Left ventricle myocardium inferior (tissue), 1 donor: ENCODE data around the gene SLC5A6. TPM values are rescaled to one million over a fixed set of nuclear protein-coding genes. Genes with fewer than 3 reads are reported as not detected.

Experiments
- DNase-seq: peaks from one replicate; pipeline ENCODE4 v3.0.0-alpha.2; 2020
- H3K27ac ChIP-seq: fragments of 200-600 bp; replicated peaks from 2 replicates; pipeline ENCODE4 v1.8.0; 2021
- H3K27me3 ChIP-seq: fragments of 200-600 bp; 2 replicates; pipeline ENCODE4 v1.8.0; 2021; ENCODE audit warnings: low read depth
- H3K36me3 ChIP-seq: fragments of 200-600 bp; 2 replicates; pipeline ENCODE4 v1.8.0; 2021
- H3K4me1 ChIP-seq: fragments of 200-600 bp; 2 replicates; pipeline ENCODE4 v1.8.0; 2021
- H3K4me3 ChIP-seq: fragments of 200-600 bp; 2 replicates; pipeline ENCODE4 v1.8.0; 2021; ENCODE audit warnings: mild to moderate bottlenecking, moderate library complexity
- H3K9me3 ChIP-seq: fragments of 200-600 bp; replicated peaks from 2 replicates; pipeline ENCODE4 v1.8.0; 2021
- intact Hi-C: fragments of 100-400 bp; cut with micrococcal nuclease; formaldehyde crosslinking; loops from one replicate; pipeline ENCODE4 v1.11.0; 2022
- total RNA-seq: library from RNA; stranded (reverse); fragmentation: NEBNext Ultra II Directional; extraction: Animal tissue kit (Norgen Biotek cat#: 25700); gene quantifications from one replicate; pipeline ENCODE4 v1.2.1, GENCODE V29; 2021
- TF ChIP-seq, protein P1 (sequence below): fragments of 200-600 bp; IDR thresholded peaks from 2 replicates; pipeline ENCODE4 v1.8.0; 2021; ENCODE audit warnings: antibody characterized with exemption, mild to moderate bottlenecking, borderline replicate concordance
- donor health status: DM: no; HTN: yes; CAD: no; lungs with severe emphysema.

SLC5A6 gene
- total RNA-seq, 1 donor from 2014 or later, result 12.0 TPM

- no peaks in the 10 kb centered on the region for H3K36me3 ChIP-seq
- H3K27ac ChIP-seq, result no peak overlapping the region
- no peaks in the 10 kb centered on the region for H3K9me3 ChIP-seq
- TF ChIP-seq, protein P1, sequence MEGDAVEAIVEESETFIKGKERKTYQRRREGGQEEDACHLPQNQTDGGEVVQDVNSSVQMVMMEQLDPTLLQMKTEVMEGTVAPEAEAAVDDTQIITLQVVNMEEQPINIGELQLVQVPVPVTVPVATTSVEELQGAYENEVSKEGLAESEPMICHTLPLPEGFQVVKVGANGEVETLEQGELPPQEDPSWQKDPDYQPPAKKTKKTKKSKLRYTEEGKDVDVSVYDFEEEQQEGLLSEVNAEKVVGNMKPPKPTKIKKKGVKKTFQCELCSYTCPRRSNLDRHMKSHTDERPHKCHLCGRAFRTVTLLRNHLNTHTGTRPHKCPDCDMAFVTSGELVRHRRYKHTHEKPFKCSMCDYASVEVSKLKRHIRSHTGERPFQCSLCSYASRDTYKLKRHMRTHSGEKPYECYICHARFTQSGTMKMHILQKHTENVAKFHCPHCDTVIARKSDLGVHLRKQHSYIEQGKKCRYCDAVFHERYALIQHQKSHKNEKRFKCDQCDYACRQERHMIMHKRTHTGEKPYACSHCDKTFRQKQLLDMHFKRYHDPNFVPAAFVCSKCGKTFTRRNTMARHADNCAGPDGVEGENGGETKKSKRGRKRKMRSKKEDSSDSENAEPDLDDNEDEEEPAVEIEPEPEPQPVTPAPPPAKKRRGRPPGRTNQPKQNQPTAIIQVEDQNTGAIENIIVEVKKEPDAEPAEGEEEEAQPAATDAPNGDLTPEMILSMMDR, result no peak
- intact Hi-C loops, result no loop called here
- no peak overlapping the region for H3K4me3 ChIP-seq
- DNase-seq, result no peak
- peaks cover 54% of the 10 kb centered on the region for H3K27me3 ChIP-seq
- H3K4me1 ChIP-seq, result peaks cover under 1% of the 10 kb centered on the region
Observed at GRCh38 chr2:27175330-27175729, 36.7 kb downstream of the SLC5A6 start.

DNA sequence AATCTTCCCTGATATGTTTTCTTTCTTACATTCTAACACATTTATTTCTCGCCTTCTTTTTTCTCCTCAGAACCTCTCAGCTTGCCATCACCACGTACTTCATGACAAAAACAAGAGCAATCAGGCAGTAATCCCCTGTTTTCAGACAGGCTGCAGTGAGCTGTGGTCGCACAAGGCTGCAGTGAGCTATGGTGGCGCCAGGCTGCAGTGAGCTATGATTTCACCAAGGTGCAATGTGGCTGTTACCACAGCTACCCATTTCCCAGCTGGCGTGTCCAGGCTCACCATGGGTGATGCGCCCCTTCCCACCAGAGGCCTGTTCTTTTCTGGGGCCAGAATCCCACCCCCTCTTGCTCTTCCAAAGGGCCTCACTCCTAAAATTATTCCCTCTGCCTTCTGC lies 37.4 kb downstream of the SLC5A6 start:
- intact Hi-C loops, result no loop called here
- TF ChIP-seq, protein P1, result no peak
- H3K27me3 ChIP-seq, result peaks cover 47% of the 10 kb centered on the region
- no peaks in the 10 kb centered on the region for H3K9me3 ChIP-seq
- no peak for DNase-seq
- peaks cover 5% of the 10 kb centered on the region for H3K4me1 ChIP-seq
- no peaks in the 10 kb centered on the region for H3K36me3 ChIP-seq
- no peak overlapping the region for H3K27ac ChIP-seq
- H3K4me3 ChIP-seq, result no peak overlapping the region

GRCh38 chr2:27171351-27171848 lies 40.7 kb downstream of the SLC5A6 start:
- no peak for DNase-seq
- TF ChIP-seq, protein P1, result no peak
- no peaks in the 10 kb centered on the region for H3K36me3 ChIP-seq
- H3K27me3 ChIP-seq, result peaks cover 30% of the 10 kb centered on the region
- H3K4me3 ChIP-seq, result no peak overlapping the region
- no peaks in the 10 kb centered on the region for H3K9me3 ChIP-seq
- intact Hi-C loops, result no loop called here
- H3K4me1 ChIP-seq, result peaks cover 5% of the 10 kb centered on the region
- H3K27ac ChIP-seq, result no peak overlapping the region

DNA sequence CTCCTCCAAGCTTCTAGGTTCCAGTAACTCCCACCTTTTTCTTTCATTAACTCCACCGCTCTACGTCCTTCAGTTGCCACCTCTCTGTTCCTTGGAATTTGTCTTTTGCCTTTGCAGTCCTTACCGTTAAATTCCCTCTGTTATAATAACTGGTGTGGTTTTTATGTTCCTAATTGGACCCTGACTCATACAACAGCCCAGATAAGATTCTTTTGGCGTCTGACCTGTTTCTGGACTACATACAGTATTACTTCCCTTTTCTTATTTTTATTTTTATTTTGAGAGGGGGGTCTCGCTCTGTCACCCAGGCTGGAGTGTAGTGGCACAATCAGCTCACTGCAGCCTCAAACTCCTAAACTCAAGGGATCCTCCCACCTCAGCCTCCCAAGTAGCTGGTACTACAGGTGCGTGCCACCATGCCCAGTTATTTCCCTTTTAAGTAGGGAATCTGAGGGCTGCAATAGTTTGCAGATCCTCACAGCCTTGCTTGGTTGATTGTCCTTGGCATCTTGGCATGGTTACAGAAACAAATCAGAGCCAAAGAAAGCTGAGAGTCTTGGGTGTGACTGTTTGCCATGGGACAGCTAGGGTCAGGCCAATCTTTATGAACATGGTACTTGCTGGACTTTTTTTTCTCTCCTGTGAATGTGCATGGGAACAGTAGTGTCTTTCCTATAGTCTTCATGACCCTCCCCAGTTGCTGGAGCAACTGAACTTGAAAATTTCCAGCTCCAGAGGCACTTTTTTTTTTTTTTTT lies 41.3 kb downstream of the SLC5A6 start:
- intact Hi-C loops, result no loop called here
- H3K9me3 ChIP-seq, result no peaks in the 10 kb centered on the region
- no peak overlapping the region for H3K27ac ChIP-seq
- TF ChIP-seq, protein P1, result no peak
- peaks cover 5% of the 10 kb centered on the region for H3K4me1 ChIP-seq
- H3K27me3 ChIP-seq, result peaks cover 25% of the 10 kb centered on the region
- H3K4me3 ChIP-seq, result no peak overlapping the region
- no peaks in the 10 kb centered on the region for H3K36me3 ChIP-seq
- DNase-seq, result no peak

DNA sequence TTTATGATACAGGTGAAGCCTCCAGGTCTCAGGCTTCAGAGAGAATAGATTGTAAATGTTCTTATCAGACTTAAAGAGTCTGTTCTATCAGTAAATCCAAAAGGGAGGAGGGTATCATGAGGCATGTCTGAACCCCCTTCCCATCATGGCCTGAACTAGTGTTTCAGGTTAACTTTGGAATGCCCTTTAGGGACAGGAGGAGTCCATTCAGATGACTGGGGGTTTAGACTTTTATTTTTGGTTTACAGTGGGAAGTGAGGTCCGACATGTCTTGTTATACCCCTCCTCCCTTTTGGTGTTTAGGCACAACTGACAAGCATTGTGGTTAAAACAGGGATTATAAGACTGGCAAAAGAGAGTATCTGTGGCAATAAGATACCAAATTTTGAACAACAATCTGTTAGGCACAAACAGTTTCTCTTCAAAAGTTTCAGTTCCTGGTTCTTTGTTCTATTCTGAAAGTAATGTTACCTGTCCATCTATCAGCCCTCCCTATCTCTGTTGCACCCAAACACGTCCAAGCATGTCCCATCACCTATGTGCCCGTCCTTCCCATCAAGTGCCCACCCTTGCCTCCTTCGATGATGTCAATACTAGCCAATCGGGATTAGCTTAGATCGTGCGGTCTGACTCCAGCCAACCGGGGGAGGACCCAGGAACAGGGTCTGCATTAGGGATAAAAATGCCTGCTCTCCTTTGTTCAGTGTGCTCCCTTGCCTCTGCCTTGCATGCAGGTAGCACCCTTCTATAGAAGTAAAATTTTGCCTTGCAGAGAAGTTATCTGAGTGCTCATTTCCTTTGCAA lies 46.9 kb downstream of the SLC5A6 start:
- H3K36me3 ChIP-seq, result no peaks in the 10 kb centered on the region
- TF ChIP-seq, protein P1, result no peak
- peaks cover 10% of the 10 kb centered on the region for H3K27me3 ChIP-seq
- no peaks in the 10 kb centered on the region for H3K9me3 ChIP-seq
- no peak overlapping the region for H3K4me3 ChIP-seq
- peaks cover 3% of the 10 kb centered on the region for H3K4me1 ChIP-seq
- H3K27ac ChIP-seq, result no peak overlapping the region
- DNase-seq, result no peak
- intact Hi-C loops, result no loop called here
